Hepatocyte (in vitro differentiated cells): ENCODE data around the gene ELAC2. TPM values are rescaled to one million over a fixed set of nuclear protein-coding genes. Genes with fewer than 3 reads are reported as not detected.

ENCODE experiments used
- DNase-seq: peaks from one replicate; pipeline ENCODE4 v3.0.0-alpha.2; 2016; ENCODE audit warnings: low spot score
- H2AFZ ChIP-seq: fragments of 200-600 bp; sonication (generic); 2 replicates; pipeline ENCODE4 v1.6.0; 2016; ENCODE audit warnings: antibody characterized with exemption, mild to moderate bottlenecking
- H3K27ac ChIP-seq: fragments of 200-600 bp; sonication (generic); 2 replicates; pipeline ENCODE4 v1.5.1; 2016; ENCODE audit warnings: mild to moderate bottlenecking
- H3K27me3 ChIP-seq: fragments of 200-600 bp; sonication (generic); 2 replicates; pipeline ENCODE4 v1.6.1; 2016
- H3K36me3 ChIP-seq: fragments of 200-600 bp; sonication (generic); replicated peaks from 2 replicates; pipeline ENCODE4 v1.5.1; 2016; ENCODE audit warnings: low read depth; ENCODE audit not compliant: insufficient read depth
- H3K4me1 ChIP-seq: fragments of 200-600 bp; sonication (generic); 2 replicates; pipeline ENCODE4 v1.5.1; 2016; ENCODE audit warnings: mild to moderate bottlenecking, moderate library complexity; ENCODE audit not compliant: insufficient read depth
- H3K4me2 ChIP-seq: fragments of 200-600 bp; sonication (generic); 2 replicates; pipeline ENCODE4 v1.6.0; 2016
- H3K4me3 ChIP-seq: fragments of 200-600 bp; sonication (generic); 2 replicates; pipeline ENCODE4 v1.5.1; 2016; ENCODE audit warnings: mild to moderate bottlenecking
- H3K79me2 ChIP-seq: fragments of 200-600 bp; sonication (generic); 2 replicates; pipeline ENCODE4 v1.6.0; 2017; ENCODE audit warnings: mild to moderate bottlenecking
- H3K9me2 ChIP-seq: fragments of 200-600 bp; sonication (generic); replicated peaks from 2 replicates; pipeline ENCODE4 v1.6.0; 2017; ENCODE audit warnings: mild to moderate bottlenecking; ENCODE audit not compliant: insufficient read depth
- H3K9me3 ChIP-seq: fragments of 200-600 bp; sonication (generic); 2 replicates; pipeline ENCODE4 v1.5.1; 2016; ENCODE audit warnings: low read depth, mild to moderate bottlenecking
- H4K20me1 ChIP-seq: fragments of 200-600 bp; sonication (generic); 2 replicates; pipeline ENCODE4 v1.6.0; 2016; ENCODE audit warnings: mild to moderate bottlenecking; ENCODE audit not compliant: insufficient read depth, poor library complexity, severe bottlenecking
- CTCF ChIP-seq: fragments of 200-600 bp; sonication (generic); IDR thresholded peaks from 2 replicates; pipeline ENCODE4 v1.5.1; 2016; ENCODE audit warnings: antibody characterized with exemption, mild to moderate bottlenecking; ENCODE audit not compliant: poor library complexity
- EZH2 ChIP-seq: fragments of 200-600 bp; sonication (generic); IDR thresholded peaks from 2 replicates; pipeline ENCODE4 v1.6.1; 2016; ENCODE audit warnings: antibody characterized with exemption, mild to moderate bottlenecking, borderline replicate concordance
- EZH2phosphoT487 ChIP-seq: fragments of 200-600 bp; sonication (generic); IDR thresholded peaks from one replicate; pipeline ENCODE4 v1.6.1; 2018; ENCODE audit warnings: antibody characterized with exemption, mild to moderate bottlenecking, low read depth, moderate library complexity; ENCODE audit not compliant: unreplicated experiment, severe bottlenecking
- WGBS: methylation state at CpG from one replicate; pipeline ENCODE4 v1.1.6; 2016; ENCODE audit warnings: low lambda C conversion rate; ENCODE audit errors: missing lambda C conversion rate; 5-methylcytosine and 5-hydroxymethylcytosine counted together
- polyA plus RNA-seq: library from polyadenylated mRNA; unstranded; fragments of >200 nt; fragmentation: Nextera tagmentation; extraction: Ambion mirVana; gene quantifications from 2 replicates; pipeline ENCODE4 v1.2.1, GENCODE V29; 2016
- total RNA-seq: library from RNA; depleted of rRNA; stranded (reverse); fragments of >200 nt; gene quantifications from 2 replicates; pipeline ENCODE4 v1.2.3, GENCODE V29; 2014

The ELAC2 gene
- total and polyA plus RNA-seq, 2 experiments from 2014 or later, result 39.6 to 45.6 TPM

DNA sequence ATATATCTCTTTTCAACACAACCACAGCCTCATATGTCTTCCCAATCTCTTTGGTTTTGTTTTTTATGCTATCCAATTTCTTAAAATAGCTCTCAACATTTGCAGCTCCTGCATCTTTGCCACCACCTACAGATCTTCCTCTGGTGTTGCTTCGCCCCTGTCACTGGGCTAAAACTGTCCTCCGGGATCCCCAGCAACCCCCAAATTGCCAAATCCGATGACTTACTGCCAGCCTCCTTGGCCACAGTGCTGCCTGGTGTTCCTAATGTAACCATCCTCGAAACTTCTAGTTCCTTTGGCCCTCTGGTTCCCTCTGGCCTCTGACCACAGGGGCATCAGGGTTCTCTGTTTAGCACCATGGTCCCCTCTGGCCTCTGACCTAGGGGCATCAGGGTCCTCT, 70.8 kb downstream of the ELAC2 start:
- H3K79me2 ChIP-seq, result no peaks in the 10 kb centered on the region
- H3K27me3 ChIP-seq, result no peaks in the 10 kb centered on the region
- WGBS, result 94% methylated on average over 4 of the region's 4 CpGs
- no peak for DNase-seq
- H3K27ac ChIP-seq, result no peak overlapping the region
- no peak overlapping the region for H3K4me3 ChIP-seq
- no peaks in the 10 kb centered on the region for H3K9me3 ChIP-seq
- H3K9me2 ChIP-seq, result no peaks in the 10 kb centered on the region
- H3K4me2 ChIP-seq, result no peak overlapping the region
- no peaks in the 10 kb centered on the region for H3K36me3 ChIP-seq
- no peaks in the 10 kb centered on the region for H4K20me1 ChIP-seq
- no peaks in the 10 kb centered on the region for H3K4me1 ChIP-seq
- TF ChIP-seq EZH2phosphoT487, result no peak
- no peak for TF ChIP-seq EZH2
- no peak for TF ChIP-seq CTCF
- H2AFZ ChIP-seq, result no peak overlapping the region

Other genes with a start within 250 kb of the ELAC2 start
- 3.9 and 4.6 TPM in 2 replicates for gene ARHGAP44, start 228.5 kb downstream of the ELAC2 start, total RNA-seq
- 4.2 and 5.4 TPM in 2 replicates for gene ARHGAP44, start 228.5 kb downstream of the ELAC2 start, polyA plus RNA-seq